VCaP (cell line): ENCODE results near the gene S100A10.

ENCODE experiments used
- H3K27ac ChIP-seq: fragments of 450-650 bp; 2 replicates; pipeline ENCODE4 v1.5.1; 2017
- CTCF ChIP-seq: fragments of 450-650 bp; conservative IDR thresholded peaks from 2 replicates; pipeline ENCODE4 v1.5.1; 2017; ENCODE audit warnings: mild to moderate bottlenecking, moderate library complexity

The S100A10 gene

GRCh38 chr1:152035539-152036266 lies 42.0 kb upstream of the S100A10 start:
- no peak for TF ChIP-seq CTCF
- H3K27ac ChIP-seq, result peak overlapping the region; percentile 98

GRCh38 chr1:152034654-152035538 lies 41.2 kb upstream of the S100A10 start:
- TF ChIP-seq CTCF, result peak; percentile 81
- peak overlapping the region; percentile 98 for H3K27ac ChIP-seq

- TF ChIP-seq CTCF, result no peak
- H3K27ac ChIP-seq, result peak overlapping the region; percentile 98
Observed at GRCh38 chr1:152034324-152034653, 40.6 kb upstream of the S100A10 start.

- no peak overlapping the region for H3K27ac ChIP-seq
- no peak for TF ChIP-seq CTCF
Observed at GRCh38 chr1:152029929-152030211, 36.2 kb upstream of the S100A10 start.

GRCh38 chr1:152029144-152029928 lies 35.7 kb upstream of the S100A10 start:
- no peak for TF ChIP-seq CTCF
- no peak overlapping the region for H3K27ac ChIP-seq

- TF ChIP-seq CTCF, result no peak
- H3K27ac ChIP-seq, result no peak overlapping the region
Observed at GRCh38 chr1:152026895-152027294, 33.2 kb upstream of the S100A10 start.

- no peak overlapping the region for H3K27ac ChIP-seq
- TF ChIP-seq CTCF, result no peak
Observed at GRCh38 chr1:152024223-152024622, 30.6 kb upstream of the S100A10 start.
